SK-N-MC (cell line): ENCODE measurements around the gene PCNA.

Source experiments
- FOXP2 ChIP-seq: optimal IDR thresholded peaks from 2 replicates; pipeline ENCODE3; 2011; ENCODE audit warnings: mild to moderate bottlenecking, moderate library complexity; ENCODE audit not compliant: insufficient read depth; ENCODE audit errors: extremely low read length, control extremely low read depth
- POLR2AphosphoS5 ChIP-seq: IDR thresholded peaks from 2 replicates; pipeline ENCODE4 v1.6.1; 2012; ENCODE audit warnings: mild to moderate bottlenecking, low read depth, low read length, borderline replicate concordance

GRCh38 chr20:5070081-5070480 lies 49.7 kb downstream of the PCNA start:
- TF ChIP-seq POLR2AphosphoS5 (no peak), FOXP2 (no peak)
